HG03565 (cell line): ENCODE data around the gene RPS27.
"Not testable (repeated sequence)": the region's sequence is repeated elsewhere in the genome, so short reads cannot be mapped to it uniquely, and the experiment has no call there.

Experiments used
- ATAC-seq: cut with Tn5 transposase; IDR thresholded peaks from one replicate; pipeline ENCODE4 v1.9.1; 2021; ENCODE audit warnings: mild to moderate bottlenecking, moderate library complexity; ENCODE audit not compliant: unreplicated experiment

The RPS27 gene

GRCh38 chr1:153985341-153985912 is 5.1 kb upstream of the RPS27 start:
- ATAC-seq = no peak

- no peak for ATAC-seq
Measured at GRCh38 chr1:153985941-153986761, 4.4 kb upstream of the RPS27 start, which contains the start of gene RAB13. TSS of gene RAB13 (minus strand) at chr1:153986339. CDS start at chr1:153986236, 103 bp downstream.

- ATAC-seq = no peak
Measured at GRCh38 chr1:153987621-153988020, 2.9 kb upstream of the RPS27 start.

GRCh38 chr1:153991151-153991630 is 629 bp downstream of the RPS27 start:
- no peak for ATAC-seq

GRCh38 chr1:153991806-153992205 is 1.2 kb downstream of the RPS27 start:
- no peak for ATAC-seq

GRCh38 chr1:153995202-153995601 is 4.6 kb downstream of the RPS27 start:
- no peak for ATAC-seq

GRCh38 chr1:153995640-153996039 is 5.1 kb downstream of the RPS27 start:
- no peak for ATAC-seq

- not testable (repeated sequence) for ATAC-seq
Measured at GRCh38 chr1:153996882-153997281, 6.3 kb downstream of the RPS27 start.

- no peak for ATAC-seq
Measured at GRCh38 chr1:154000420-154000819, 9.9 kb downstream of the RPS27 start.

GRCh38 chr1:154006136-154006535 is 15.6 kb downstream of the RPS27 start:
- no peak for ATAC-seq

GRCh38 chr1:154012129-154012528 is 21.6 kb downstream of the RPS27 start:
- ATAC-seq = no peak

GRCh38 chr1:154012543-154012942 is 22.0 kb downstream of the RPS27 start:
- not testable (repeated sequence) for ATAC-seq

- ATAC-seq = no peak
Measured at GRCh38 chr1:154014154-154014907, 23.8 kb downstream of the RPS27 start.

GRCh38 chr1:154019269-154019668 is 28.7 kb downstream of the RPS27 start:
- no peak for ATAC-seq

- ATAC-seq = no peak
Measured at GRCh38 chr1:154019940-154020339, 29.4 kb downstream of the RPS27 start.

GRCh38 chr1:154033697-154034096 is 43.1 kb downstream of the RPS27 start:
- ATAC-seq = not testable (repeated sequence)
